GM18951 (cell line): ENCODE results near the gene C1orf56.
A peak's percentile ranks its signal among the peaks of the same experiment; 100 is the strongest.

Experiments used
- POLR2A ChIP-seq: IDR thresholded peaks from 4 replicates; pipeline ENCODE4 v1.6.1; 2011; ENCODE audit warnings: mild to moderate bottlenecking; ENCODE audit not compliant: insufficient read length, insufficient read depth; ENCODE audit errors: extremely low read depth
- in situ Hi-C: fragments of 300-500 bp; cut with MboI; formaldehyde crosslinking; loops from one replicate; pipeline ENCODE4 v1.12.0; 2022; ENCODE audit warnings: low sequenced_read_pairs, mixed read lengths, inconsistent platforms; ENCODE audit not compliant: unreplicated experiment

The C1orf56 gene

DNA sequence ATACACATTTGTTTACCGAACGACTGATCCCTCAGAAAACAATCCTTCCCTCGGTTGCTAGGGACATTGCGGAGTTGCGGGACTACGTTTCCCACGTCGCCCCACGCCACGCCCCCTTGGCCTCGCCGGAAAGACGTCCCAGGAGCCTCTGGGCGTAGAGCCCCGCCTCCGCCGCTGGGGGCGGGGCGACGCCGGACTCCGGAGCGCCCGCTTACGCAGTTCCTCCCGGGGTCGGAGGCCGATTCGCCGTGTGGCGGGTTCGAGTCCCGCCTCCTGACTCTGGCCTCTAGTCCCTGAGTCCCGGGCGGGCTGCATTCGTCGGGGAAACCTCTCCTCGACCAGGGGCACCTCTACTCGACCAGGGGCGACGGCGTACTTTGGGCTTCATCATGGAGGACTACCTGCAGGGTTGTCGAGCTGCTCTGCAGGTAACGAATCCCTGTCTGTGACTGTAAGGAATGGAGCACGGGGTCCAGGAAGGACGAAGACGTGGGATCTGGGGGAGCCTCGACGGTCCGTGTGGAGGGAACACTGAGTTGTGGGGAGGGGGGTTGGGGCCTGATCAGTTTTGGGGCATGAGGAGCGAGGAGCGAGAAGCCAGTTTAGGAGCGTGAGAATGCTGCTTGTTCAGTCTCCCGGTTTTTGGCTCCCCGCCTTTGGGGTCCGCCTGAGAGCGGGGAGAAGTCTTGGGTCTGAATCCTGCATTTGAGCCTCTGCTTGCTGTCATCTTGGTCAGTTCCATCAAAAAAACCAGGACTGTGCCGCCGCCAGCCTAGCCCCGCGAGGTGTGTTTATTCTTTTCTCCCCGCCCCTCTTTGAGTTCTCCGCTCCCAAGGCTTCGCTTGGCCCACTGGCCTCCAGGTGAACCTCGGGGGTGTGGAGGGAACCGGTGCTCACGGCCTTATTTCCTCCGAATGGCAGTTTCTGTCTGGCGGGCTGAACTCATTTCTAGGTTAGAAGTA lies 39.0 kb upstream of the C1orf56 start, which contains the start of gene PRUNE1:
PRUNE1 (plus strand) TSS at position 206 of the 962 bp plus-strand sequence; CDS start at position 390, 184 bp downstream.
- in situ Hi-C loops: no loop called here
- peak; percentile 67 for TF ChIP-seq POLR2A

DNA sequence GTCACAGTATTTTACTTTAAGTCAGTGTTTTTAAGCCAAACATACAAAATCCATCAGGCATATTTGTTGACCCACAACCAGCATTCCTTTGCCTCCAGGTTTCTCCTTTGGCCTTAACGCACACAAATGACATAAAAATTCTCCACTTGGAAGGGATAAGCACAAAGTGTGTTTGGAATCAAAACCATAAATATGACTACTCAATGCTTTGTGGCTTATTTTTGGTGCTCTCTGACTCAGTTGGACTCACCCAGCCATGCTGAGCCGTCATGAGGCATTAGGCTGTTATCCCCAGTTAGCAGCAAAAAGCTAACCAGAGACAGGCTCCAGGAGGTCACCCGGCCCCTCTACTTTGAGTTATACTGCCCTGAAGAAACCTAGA lies 38.4 kb upstream of the C1orf56 start:
- in situ Hi-C loops: no loop called here
- TF ChIP-seq POLR2A: no peak

DNA sequence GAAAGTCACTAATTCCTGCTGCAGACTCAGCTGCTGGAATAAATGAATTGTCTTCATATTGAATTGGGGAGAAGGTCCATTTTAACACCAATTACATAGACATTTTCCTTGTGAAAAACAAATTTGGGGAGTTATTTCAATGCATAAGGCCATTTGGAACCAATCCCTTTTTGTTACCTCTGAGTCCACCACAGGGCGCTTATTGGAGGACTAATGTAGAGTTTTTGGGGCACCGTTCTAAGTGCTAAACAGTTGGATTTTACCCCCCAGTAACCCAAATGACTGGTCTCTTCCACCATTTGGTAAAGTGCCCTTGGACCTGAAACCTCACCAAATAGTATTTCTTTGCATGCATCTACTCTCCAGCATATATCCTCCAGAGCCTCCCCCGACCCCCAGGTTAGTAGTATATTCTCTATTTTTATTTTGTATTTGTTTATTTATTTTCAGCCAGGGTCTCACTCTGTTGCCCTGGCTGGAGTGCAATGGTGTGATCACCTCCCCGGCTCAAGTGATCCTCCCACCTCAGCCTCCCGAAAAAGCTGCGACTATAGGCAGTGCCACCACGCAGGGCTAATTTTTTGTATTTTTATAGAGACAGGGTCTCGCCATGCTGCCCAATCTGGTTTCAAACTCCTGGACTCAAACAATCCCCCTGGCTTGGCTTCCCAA lies 37.7 kb upstream of the C1orf56 start:
- in situ Hi-C loops: no loop called here

DNA sequence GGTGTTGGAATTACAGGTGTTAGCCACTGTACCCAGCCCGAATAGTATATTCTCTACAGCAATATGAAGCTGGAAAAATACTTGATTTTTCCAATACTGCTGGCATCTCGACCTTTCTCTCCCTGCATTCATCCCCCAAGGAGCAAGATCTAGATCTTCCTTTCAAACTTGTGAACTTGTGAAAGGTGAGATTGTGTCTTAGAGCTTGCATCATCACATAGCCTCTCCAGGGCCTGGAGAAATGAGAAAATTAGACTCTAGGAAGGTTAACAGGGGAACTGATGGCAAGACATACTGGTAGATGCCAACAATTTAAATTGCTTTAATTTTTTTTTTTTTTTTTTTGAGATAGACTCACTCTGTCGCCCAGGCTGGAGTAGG lies 37.2 kb upstream of the C1orf56 start:
- in situ Hi-C loops: no loop called here
- no peak for TF ChIP-seq POLR2A

More for the DNA sequence above, 37.7 kb upstream of the C1orf56 start:
- TF ChIP-seq POLR2A: no peak

DNA sequence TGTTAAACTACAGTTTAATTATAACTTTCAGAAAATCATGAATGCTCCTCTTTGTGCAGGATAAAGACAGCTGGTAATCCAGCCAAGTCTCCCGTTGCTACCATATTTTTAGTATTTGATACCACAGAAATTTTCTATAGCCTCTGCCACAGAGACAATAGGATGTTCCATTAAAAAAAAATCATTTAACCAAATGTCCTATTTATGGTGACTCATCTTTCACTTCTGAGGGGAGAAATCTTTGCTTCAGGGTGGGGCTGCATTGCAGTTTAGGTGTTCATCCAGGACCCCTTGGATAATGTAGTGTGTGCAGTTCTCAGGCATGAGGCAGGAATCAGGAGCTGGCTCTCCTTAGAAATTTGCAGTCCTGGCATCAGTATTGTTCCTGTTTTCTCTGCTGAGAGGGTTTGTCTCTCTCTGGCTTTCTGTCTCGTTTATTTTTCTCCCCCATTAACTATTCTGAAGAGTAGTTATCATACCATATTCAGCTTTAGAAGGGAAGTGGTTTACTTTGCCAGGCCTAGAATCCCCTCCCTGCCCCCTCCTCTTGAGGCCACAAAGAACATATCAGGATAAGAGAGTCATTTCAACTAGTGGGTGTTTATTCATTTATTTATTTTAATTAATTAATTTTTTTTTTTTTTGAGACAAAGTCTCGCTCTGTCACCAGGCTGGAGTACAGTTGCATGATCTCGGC lies 36.2 kb upstream of the C1orf56 start:
- TF ChIP-seq POLR2A: no peak
- in situ Hi-C loops: no loop called here

DNA sequence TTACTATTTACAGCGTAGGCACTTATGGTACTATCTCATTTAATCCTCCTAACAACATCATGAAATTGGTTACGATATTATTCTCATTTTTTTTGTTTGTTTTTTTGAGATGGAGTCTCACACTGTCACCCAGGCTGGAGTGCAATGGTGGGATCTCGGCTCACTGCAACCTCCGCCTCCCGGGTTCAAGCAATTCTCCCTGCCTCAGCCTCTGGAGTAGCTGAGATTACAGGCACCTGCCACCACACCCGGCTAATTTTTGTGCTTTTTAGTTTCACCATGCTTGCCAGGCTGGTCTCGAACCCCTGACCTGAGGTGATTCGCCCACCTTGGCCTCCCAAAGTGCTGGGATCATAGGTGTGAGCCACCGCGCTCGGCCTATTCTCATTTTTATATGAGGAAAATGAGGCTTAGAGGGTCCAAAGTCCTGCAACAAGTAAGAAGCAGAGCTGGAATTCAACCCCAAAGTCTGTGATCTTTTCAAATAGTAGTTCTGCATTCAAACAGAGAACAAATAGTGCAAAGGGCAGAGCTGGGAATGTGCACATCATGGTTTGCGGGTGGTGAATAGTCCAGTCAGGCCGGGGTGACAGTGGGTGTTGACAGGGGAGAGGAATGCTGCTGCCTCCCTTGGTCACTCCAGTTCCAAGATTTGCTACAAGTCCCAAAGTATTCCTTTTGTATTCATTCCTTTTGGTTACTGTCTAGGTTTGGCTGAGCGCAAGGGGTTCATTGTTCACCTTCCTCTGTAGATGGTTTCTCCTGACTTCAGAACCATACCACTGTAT lies 34.7 kb upstream of the C1orf56 start:
- no peak for TF ChIP-seq POLR2A
- in situ Hi-C loops: no loop called here

DNA sequence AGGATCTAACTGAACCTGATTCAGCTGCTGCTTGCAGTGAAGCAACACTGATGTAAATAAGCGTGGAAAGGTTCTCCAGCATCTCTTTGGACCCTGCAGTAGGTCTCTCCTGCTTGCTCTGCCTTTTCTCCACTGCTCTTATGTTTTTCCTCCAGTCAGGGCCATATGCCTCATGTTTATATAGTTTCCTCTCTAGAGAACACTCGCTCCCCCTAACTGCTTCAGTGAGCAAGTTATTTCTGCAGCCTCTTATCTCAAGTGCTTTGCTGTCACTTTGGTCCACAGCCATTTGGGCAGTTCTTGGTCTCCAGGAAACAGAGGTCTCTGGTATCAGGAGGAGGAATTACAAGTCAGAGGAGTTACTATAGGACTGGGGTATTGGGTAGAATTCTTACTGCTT lies 34.0 kb upstream of the C1orf56 start:
- in situ Hi-C loops: no loop called here
- no peak for TF ChIP-seq POLR2A

DNA sequence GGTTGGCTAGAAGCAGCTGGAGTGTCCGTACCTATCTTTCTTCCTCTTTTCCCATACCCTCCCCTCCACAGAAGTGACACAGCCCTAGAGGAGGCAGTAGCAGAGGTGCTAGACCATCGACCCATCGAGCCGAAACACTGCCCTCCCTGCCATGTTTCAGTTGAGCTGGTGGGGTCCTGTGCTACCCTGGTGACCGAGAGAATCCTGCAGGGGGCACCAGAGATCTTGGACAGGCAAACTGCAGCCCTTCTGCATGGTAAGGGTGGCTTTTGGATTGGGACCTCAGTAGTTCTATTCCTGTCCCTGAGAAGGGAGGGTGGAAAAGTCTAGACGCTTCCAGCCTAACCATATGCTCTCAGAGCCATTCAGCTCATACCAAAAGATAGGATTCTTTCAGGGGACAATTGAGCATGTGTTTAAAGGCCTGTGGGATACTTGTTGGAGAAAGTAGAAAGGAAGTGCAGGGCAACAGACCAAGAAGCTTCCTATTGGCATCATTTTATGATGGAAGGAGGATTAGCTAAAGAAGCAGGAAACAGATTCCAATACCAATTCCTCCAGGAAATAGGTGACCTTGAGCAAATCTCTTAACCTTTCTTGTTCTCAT lies 22.9 kb upstream of the C1orf56 start:
- no peak for TF ChIP-seq POLR2A
- in situ Hi-C loops: no loop called here

DNA sequence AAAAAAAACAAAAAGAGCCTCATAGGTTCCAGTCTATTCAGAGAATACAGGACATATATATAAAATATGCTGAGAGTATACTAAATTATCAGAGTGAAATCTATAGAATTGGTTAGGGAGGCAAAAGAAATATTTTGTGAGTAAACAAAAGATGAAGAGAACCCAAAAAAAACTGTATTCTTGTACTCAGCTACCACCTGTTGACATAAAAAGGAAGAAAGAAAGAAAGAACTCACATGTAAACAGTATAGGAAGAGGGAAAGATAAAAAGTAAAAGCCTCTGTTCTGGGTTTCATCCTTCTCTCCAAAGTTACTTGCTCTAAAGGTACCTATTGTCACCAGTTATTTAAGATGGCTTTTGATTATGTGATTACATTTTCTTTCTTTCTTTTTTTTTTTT lies 21.1 kb upstream of the C1orf56 start:
- in situ Hi-C loops: no loop called here
- no peak for TF ChIP-seq POLR2A

DNA sequence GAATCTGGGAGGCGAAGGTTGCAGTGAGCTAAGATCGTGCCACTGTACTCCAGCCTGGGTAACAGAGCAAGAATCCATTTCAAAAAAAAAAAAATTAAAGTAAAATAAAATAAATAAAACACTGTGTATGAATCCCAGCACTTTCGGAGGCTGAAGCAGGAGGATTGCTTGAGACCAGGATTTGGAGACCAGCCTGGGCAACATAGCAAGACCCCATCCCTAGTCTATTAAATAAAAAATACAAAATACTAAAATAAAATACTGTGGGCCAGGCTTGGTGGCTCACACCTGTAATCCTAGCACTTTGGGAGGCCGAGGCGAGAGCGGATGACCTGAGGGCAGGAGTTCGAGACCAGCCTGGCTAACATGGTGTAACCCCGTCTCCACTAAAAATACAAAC lies 15.4 kb upstream of the C1orf56 start:
- in situ Hi-C loops: no loop called here
- no peak for TF ChIP-seq POLR2A

DNA sequence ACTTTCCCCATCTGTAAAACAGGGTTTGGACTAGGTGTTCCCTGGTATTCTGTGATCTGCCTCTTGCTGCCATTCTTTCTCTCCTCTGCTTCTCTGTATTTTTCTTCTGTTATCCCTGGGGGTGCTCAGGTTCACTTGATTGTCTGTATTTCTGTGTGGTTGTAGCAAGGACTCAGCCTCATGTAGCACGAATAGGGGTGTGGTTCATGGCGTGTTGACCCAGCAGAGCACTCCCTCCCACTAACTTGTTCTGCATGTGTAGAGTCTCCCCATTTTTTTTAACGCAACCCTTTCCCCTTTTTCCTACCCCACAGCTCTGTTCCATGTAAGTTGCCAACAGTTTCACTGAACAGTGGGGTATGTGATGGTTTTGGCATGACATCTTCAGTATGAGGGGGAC lies 12.4 kb upstream of the C1orf56 start:
- in situ Hi-C loops: no loop called here
- no peak for TF ChIP-seq POLR2A

DNA sequence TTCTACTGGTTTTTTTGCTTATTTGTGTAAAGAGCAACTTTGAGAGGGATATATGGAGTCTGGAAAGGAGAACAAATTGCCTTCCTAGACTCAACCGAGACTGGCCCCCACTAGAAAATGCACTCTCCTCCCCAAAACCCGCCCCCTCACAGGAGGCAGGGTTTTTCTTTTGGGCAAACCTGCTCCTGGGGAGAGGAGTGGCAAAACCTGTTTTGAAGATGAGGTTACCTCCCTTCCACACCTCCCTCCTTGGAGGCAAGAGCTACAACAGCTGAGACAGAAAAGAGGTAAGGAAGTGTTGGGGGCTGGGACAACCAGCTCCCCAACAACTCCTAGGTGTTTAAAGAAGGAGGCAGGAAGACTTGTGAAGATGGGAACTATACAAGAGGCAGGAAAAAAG lies 11.2 kb upstream of the C1orf56 start, which contains the start of gene BNIPL:
BNIPL (plus strand) TSS at position 231 of the 400 bp plus-strand sequence; CDS start at position 371, 140 bp downstream.
- in situ Hi-C loops: no loop called here
- TF ChIP-seq POLR2A: no peak
